Measurements from ENCODE around the gene RUVBL1. TPM values are rescaled to one million over a fixed set of nuclear protein-coding genes. Genes with fewer than 3 reads are reported as not detected.

The RUVBL1 gene
- total and polyA plus RNA-seq, 10 of the 15 experiments (the other 5 are each of a cell fraction or from before 2014, with no cell fraction given) = 15.2 to 142 (median 84.2) TPM

DNA sequence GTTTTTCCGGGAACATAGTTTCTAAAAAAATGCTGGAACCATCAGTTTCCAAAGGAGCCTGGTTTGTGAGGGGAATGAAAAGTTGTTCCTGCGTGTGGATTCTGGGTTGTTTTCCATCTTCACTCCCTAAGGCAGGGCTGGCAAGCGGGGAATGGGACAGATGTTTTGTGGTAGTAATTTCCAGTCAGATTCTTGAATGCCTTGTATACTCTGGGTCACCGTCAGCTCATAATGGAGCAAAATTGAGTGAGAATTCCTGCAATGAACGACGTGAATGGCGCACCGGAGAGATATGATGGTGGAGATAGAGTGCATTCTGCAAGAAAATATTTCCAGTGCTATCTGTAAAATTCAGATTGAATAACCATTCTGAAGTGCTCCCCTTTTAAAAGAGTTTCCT, 49.6 kb upstream of the RUVBL1 start:
- no peak for DNase-seq (ENCODE audit: low read depth, low spot score)
- 0 out of 2 replicates have a peak, but pooled peaks cover 2% of the 10 kb centered on the region for H4K20me1 ChIP-seq (ENCODE audit: control insufficient read depth, insufficient read depth)
- no peak overlapping the region for H3K4me2 ChIP-seq (ENCODE audit: control insufficient read depth, insufficient read depth)
- no peaks in the 10 kb centered on the region for H3K27me3 ChIP-seq (replicated peaks in 1 of 2; ENCODE audit: control insufficient read depth in 2 of 2, insufficient read depth in 2 of 2, low read length in 1 of 2)
- CTCF ChIA-PET = interaction anchor here (0.7 to 1.0 kb wide), 2 partner anchors 42 to 74 kb away, joined by 3 read pairs; no protein-coding TSS in a partner anchor
- BruUV-seq (replicated peaks) = no TSS peak
- in situ Hi-C loops (cut with MboI) (no loop called here), intact Hi-C loops (cut with micrococcal nuclease; ENCODE audit: unreplicated experiment) (no loop called here)
- RAD21 ChIA-PET (ENCODE audit: unreplicated experiment) = no interaction called here
- H3K79me2 ChIP-seq (ENCODE audit: control insufficient read depth, insufficient read depth, low read length) = no peaks in the 10 kb centered on the region; the same call in 1 of the 2 replicates
- H3K9ac ChIP-seq (ENCODE audit: control insufficient read depth, insufficient read depth, low read length) = no peak overlapping the region
- no peak overlapping the region for H2AFZ ChIP-seq (ENCODE audit: control insufficient read depth, low read depth, low read length)
- no peak overlapping the region for H3K27ac ChIP-seq (ENCODE audit: control insufficient read depth, insufficient read depth)
- POLR2A ChIA-PET = interaction anchor here (0.6 kb wide), 1 partner anchor 598 kb away, joined by 3 read pairs; no protein-coding TSS in a partner anchor
- no peak for FAIRE-seq
- H3K4me1 ChIP-seq (ENCODE audit: control insufficient read depth, insufficient read depth, low read length) = no peaks in the 10 kb centered on the region
- H3K9me3 ChIP-seq (replicated peaks; ENCODE audit: control insufficient read depth, insufficient read depth, low read length) = no peaks in the 10 kb centered on the region
- TF ChIP-seq ASH2L (IDR thresholded peaks at IDR 0.05; ENCODE audit: borderline replicate concordance, low read depth) (no peak), RB1 (IDR thresholded peaks at IDR 0.05; ENCODE audit: borderline replicate concordance) (no peak), IKZF2 (IDR thresholded peaks at IDR 0.05) (no peak), CHD2 (IDR thresholded peaks at IDR 0.05; ENCODE audit: borderline replicate concordance, low read depth, low read length) (no peak), ZNF24 (IDR thresholded peaks at IDR 0.05) (no peak), MEF2B (IDR thresholded peaks at IDR 0.05; ENCODE audit: partially characterized antibody, poor library complexity, severe bottlenecking) (no peak)
- TF ChIP-seq, protein P1, sequence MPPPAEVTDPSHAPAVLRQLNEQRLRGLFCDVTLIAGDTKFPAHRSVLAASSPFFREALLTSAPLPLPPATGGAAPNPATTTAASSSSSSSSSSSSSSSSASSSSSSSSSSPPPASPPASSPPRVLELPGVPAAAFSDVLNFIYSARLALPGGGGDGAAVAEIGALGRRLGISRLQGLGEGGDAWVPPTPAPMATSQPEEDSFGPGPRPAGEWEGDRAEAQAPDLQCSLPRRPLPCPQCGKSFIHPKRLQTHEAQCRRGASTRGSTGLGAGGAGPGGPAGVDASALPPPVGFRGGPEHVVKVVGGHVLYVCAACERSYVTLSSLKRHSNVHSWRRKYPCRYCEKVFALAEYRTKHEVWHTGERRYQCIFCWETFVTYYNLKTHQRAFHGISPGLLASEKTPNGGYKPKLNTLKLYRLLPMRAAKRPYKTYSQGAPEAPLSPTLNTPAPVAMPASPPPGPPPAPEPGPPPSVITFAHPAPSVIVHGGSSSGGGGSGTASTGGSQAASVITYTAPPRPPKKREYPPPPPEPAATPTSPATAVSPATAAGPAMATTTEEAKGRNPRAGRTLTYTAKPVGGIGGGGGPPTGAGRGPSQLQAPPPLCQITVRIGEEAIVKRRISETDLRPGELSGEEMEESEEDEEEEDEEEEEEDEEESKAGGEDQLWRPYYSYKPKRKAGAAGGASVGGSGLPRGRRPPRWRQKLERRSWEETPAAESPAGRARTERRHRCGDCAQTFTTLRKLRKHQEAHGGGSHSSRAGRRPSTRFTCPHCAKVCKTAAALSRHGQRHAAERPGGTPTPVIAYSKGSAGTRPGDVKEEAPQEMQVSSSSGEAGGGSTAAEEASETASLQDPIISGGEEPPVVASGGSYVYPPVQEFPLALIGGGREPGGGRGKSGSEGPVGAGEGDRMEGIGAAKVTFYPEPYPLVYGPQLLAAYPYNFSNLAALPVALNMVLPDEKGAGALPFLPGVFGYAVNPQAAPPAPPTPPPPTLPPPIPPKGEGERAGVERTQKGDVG (CRISPR knock-in tag; IDR thresholded peaks at IDR 0.05) = no peak
- TF ChIP-seq, protein P2, sequence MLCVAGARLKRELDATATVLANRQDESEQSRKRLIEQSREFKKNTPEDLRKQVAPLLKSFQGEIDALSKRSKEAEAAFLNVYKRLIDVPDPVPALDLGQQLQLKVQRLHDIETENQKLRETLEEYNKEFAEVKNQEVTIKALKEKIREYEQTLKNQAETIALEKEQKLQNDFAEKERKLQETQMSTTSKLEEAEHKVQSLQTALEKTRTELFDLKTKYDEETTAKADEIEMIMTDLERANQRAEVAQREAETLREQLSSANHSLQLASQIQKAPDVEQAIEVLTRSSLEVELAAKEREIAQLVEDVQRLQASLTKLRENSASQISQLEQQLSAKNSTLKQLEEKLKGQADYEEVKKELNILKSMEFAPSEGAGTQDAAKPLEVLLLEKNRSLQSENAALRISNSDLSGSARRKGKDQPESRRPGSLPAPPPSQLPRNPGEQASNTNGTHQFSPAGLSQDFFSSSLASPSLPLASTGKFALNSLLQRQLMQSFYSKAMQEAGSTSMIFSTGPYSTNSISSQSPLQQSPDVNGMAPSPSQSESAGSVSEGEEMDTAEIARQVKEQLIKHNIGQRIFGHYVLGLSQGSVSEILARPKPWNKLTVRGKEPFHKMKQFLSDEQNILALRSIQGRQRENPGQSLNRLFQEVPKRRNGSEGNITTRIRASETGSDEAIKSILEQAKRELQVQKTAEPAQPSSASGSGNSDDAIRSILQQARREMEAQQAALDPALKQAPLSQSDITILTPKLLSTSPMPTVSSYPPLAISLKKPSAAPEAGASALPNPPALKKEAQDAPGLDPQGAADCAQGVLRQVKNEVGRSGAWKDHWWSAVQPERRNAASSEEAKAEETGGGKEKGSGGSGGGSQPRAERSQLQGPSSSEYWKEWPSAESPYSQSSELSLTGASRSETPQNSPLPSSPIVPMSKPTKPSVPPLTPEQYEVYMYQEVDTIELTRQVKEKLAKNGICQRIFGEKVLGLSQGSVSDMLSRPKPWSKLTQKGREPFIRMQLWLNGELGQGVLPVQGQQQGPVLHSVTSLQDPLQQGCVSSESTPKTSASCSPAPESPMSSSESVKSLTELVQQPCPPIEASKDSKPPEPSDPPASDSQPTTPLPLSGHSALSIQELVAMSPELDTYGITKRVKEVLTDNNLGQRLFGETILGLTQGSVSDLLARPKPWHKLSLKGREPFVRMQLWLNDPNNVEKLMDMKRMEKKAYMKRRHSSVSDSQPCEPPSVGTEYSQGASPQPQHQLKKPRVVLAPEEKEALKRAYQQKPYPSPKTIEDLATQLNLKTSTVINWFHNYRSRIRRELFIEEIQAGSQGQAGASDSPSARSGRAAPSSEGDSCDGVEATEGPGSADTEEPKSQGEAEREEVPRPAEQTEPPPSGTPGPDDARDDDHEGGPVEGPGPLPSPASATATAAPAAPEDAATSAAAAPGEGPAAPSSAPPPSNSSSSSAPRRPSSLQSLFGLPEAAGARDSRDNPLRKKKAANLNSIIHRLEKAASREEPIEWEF (IDR thresholded peaks at IDR 0.05; ENCODE audit: insufficient replicate concordance, low read depth, low read length) = no peak
- H3K4me3 ChIP-seq = no peak overlapping the region
- ATAC-seq = no peak
- no peaks in the 10 kb centered on the region for H3K36me3 ChIP-seq (ENCODE audit: control insufficient read depth in 2 of 2, insufficient read depth in 2 of 2, low read length in 1 of 2)
- SMC1A ChIA-PET (ENCODE audit: uncharacterized antibody, unreplicated experiment) = no interaction called here
- WGBS (ENCODE audit: insufficient coverage, insufficient replicate concordance, low lambda C conversion rate, missing lambda C conversion rate) = 96% methylated on average over 8 of the region's 8 CpGs
